GM19351 (cell line): Measurements from ENCODE around the gene EPHA4.

Source experiments
- ATAC-seq: cut with Tn5 transposase; IDR thresholded peaks from one replicate; pipeline ENCODE4 v1.9.1; 2021; ENCODE audit warnings: mild to moderate bottlenecking, moderate library complexity; ENCODE audit not compliant: unreplicated experiment

The EPHA4 gene

DNA sequence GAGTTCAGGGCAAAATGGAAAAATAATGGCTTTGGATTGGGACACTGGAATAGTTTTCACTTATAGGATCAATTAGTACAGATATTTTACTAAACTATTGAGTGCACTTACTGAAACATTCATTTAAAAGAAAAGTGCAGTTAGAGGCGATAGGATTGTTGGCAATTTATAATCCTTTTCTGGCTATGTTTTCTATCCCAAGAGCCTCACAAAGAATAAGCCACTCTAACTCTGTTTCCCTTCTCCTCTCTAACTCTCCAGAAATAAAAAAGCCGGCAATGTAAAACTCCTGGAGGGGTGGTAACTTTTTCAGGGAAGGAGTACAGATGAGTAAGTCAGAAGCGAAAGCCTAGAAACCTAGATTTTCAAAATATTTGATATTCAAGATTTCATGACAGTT, 91.3 kb downstream of the EPHA4 start:
- no peak for ATAC-seq

DNA sequence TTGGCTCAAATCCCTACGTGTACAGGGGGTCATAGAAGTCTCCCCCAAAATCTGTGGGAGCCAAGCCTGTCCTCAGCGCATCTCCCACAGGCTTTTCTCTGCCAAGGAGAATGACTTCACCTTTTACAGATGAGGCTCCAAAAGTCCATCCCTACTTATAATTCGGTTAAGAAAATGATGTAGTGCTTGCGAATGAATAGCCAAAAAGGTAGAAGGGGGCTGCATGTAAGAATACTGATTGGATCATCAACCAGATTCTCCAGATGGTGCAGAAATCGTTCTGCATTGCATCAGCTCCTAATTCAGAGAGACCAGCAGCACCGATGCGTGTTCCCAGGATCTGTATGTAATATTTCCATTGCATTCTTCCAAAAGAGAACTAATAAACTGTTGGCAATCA, 91.9 kb downstream of the EPHA4 start:
- no peak for ATAC-seq

DNA sequence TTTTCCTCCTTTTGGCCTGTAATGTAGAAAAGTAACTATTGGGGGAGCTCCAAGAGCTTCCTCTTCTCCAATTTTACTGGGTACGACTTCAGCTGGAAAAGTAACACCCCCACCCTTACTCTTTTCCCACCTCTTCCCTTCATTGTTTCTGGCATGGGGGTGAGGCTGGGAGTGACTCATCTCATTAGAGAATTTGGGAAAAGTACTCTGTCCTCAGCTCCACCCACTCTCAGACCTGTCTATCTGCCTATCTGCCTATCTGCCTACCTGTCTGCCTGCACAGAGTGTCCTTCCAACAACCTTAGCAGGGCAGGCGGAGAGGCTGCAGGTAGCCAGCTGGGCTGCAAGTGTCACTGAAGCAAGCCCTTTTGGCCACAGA, 93.6 kb downstream of the EPHA4 start:
- ATAC-seq = no peak

DNA sequence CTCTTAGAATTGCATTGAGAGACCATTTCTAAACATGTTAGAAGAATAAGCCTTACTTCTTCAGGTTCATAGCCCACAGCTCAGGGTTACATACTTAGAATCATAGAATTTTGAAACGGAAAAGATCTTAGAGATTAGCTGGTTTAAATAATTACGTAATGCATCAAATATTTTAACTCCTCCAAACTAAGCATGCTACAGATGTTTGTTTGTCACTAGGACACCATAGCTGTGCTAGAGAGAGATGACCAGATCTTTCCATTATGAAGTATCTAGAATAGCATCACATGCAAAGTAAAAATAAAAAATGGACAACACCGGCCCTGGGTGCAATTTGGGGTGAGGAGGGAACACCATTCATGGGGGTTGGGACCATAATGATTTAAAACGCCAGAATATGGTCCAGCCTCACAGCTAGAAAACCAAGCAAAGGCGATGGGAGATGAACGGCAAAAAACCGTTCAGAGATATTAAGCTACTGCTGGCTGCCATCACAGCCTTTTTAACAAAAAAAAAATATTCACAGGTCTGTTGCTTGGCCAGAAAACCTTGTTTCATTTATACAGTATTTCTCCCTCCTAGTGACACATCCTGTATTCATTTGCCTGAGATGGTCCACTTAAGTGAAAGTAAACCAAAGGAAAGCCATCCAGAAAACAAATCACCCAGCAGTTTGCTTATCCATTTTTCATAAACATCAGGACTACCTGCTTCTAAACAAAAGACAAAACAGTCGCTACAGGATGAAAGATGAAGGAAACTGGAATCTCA, 94.2 kb downstream of the EPHA4 start:
- ATAC-seq = no peak

DNA sequence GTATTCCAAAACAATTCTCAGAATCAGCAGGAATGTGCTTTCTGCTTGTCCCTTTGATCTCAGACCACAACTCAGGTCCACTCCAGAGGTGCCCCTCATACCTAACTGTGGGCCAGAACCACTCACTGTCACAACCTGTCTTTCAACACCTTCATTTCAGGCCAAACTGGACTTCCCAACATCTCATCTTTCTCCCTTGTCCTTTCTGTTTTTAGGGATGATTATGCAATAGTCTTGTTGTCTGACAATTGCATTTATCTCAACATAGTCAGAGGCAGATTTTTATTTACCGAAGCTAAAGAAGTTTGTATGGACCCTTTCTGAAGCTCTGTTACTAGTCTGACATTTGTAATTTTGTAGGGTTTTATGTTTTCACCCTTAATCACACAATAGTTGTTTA, 95.9 kb downstream of the EPHA4 start:
- ATAC-seq = no peak

DNA sequence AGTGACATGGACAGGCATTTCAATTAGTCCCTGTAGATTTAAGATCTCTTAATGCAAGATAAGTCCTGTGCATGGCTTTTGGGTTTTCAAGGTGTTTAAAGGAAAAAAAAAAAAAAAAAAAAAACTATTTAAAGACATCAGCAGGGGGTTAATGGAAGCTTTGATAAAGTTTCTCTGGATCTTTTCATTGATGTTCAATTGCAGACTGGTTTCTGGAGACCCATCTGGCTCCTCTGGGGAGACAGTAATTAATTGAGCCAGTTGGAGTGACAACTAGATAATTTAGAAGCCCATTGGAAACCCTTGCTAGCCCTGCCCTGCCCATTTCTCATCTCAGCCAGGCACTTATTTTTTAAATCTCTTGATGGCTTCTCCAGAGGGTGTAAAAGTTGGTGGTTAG, 98.7 kb downstream of the EPHA4 start:
- ATAC-seq = no peak

DNA sequence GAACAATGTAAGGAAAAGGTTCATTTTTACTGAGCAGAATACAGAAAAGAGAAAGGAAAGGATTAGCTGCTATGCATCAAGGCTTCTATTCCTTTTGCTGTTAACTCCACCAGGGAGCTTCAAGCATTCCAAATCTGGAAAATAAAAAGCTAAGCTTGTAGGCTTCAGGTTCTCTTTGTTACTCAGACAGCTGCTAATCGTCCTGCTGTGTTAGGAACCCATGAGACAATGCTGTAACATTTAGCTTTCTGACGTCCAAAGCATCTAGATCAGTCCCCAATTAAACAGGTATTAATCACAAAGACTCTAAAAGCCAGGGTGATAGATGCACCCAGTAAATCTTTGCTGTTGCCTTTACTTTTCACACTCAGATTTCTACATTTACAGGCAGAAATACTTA, 103.8 kb downstream of the EPHA4 start:
- ATAC-seq = no peak

DNA sequence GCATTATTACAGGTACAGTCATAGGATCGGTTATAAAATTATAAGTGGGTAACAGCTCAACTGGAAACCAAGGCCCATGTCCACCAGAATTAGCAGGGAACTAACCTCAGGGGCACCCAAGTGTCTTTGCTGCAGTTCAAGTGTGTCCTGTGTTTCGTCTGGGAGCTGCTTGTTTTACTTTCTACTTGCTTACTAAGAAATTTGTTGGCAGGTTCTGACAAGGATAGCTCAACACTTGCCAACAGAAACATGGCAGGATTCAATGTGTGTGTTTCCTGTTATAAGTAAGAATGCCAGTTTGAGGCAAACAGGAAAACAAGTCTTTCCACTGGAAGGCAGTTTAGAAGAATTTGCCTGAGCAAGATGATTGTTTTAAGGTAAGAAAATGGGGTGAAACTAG, 104.5 kb downstream of the EPHA4 start:
- ATAC-seq = no peak

DNA sequence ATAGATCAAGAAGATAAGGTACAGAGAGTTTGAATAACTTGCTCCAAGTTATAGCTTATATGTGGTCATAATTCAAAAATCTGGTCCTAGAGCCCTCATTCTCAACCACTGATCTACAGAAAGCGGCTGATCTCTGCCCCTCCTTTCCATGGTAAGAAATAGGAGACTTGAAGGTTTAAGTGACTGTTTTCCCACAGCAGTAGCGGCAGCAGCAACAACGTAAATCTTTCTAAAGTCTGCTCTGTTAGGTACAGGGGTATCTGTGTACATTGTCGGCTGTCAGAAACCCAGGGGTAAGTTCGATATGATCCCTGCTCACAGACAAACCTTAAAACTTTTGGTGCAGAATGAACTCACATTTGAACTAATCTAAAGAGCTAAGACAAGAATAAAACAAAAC, 105.4 kb downstream of the EPHA4 start:
- no peak for ATAC-seq

DNA sequence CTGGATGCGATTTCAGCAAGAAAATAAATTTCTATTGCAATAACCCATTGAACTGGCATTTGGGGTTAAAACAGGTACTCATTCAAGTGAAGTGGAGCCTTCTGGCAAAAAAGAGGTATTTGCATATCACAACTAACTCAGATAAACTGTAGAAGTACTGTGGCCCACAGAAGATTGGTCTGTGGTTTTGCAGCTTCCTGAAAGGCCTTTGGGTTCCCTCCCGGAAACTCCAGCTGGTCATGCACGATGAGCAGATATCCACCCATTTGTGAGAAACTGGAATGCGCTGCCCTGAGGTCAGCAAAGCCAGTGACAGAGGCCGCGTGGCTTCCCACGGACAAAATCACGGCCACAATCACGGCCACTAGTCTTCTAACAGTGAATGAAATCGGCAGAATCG, 106.3 kb downstream of the EPHA4 start:
- peak; percentile 71 for ATAC-seq

DNA sequence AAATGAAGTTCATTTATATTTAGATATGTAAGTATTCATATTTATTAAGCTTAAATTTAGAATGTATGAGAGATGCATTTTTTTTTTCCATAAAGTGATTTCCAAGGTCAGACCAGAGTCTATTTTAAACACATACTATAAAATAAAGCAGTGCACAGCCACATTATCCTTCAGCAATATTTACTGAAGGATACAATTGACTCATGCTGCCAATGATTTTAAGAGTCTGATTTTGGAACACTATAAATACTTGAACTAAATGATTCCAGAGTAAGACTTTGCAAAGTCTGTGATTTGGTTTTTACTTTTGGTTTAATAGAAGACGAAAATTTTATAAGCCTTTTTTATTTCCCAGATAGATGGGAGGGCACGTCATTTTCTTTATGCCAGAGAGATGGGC, 107.1 kb downstream of the EPHA4 start:
- no peak for ATAC-seq

DNA sequence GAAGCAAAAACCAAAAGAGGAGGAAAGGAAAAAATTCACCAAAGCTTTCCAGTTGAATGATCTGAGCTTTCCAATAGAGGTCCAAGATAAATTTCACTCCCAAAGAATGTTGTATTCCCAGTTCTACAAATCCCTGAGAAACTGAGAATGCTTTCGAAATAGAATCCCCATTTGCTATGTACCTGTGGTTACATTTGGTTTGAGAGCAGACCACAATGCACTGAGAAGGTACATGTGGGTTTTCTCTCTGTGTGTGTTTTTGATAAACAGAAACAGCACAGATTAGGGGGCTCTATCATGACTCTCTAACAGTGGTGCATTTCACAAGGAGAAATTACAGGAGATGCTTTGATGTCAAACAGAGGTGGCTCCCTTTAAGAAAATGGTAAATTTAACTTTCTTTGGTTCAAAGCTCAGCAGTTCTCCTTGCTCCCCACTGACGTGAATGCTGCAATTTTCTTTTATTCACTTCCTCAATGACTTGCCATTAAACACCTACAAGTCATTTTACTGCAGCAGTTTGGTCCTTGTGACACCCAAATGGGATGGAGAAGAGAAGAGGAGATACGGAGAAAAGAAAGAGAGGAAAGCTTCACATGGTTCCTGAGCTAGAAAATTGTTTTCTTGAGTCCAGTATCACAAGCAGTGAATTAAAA, 108.7 kb downstream of the EPHA4 start:
- ATAC-seq = no peak

DNA sequence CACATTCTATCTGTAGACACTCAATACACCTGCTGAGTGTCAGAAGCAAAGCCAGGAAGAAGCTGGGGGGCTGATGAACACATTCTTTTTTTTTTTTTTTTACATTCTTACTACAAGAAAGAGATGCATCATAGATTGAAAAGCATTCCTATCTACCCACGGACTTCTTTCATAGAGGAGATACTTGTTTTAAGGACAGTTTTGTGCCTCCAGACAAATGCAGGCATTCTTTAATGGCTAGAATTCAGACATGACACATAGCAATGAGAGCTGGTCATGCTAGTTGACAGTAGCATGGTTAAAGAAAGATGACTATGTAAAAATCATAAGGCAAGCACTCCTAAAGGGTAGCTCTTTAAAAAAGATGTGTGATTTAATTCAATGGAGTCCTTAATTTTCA, 110.2 kb downstream of the EPHA4 start:
- no peak for ATAC-seq

DNA sequence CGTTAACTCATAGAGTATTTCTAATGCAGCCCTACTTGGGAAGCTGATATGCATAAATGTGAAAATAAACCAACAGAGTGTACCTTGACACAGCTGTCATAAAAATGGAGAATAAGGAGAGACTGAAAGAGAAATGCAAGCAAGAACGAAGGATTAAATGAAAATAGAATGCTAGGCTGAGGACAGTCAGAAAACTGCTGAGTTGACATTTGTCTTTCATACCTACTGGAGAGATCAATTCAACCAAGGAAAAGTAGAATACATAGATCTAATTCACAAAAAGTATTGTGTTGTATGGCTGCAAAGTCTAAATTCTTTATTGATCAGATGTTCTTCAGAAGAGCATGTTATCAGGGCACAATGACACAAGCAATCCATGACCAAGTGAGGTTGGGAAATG, 112.0 kb downstream of the EPHA4 start:
- ATAC-seq = no peak

DNA sequence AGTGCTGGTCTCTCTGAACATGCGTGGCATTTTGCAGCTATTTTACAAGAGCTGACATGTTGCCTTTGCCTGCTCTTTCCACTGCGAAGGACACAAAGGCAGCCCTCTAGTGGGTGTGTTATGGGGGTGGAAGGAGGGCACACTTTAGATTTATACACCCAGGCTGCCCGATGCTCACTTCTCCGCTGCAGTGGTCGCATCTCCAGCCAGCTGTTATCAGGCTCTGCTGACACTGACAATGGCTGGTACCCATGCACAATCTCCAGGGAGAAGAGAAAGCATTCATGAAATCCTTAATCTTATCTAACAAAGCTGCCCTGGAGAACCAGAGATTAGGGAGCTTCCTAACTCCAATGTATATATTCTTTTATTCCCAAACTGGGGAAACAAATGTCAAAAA, 113.5 kb downstream of the EPHA4 start:
- ATAC-seq = no peak

DNA sequence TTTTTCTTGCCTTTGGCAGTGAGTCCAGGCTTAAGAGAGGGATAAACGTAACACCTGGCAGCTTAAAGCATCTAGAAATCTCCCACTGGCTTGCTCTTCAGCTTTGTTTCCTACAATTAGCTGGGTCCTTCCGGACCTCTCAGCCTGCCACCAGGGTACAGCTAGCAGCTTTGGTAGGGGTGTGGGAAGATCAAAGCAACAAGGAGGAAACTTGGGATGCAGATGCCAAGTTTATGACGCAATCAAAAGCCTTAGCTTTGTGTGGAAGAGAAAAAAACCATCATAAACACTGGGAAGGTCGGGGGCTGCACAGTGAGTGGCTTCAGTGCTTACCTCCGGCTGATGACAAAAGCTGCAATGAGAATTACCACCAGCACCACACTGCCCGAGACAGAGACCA, 116.9 kb downstream of the EPHA4 start:
- no peak for ATAC-seq

DNA sequence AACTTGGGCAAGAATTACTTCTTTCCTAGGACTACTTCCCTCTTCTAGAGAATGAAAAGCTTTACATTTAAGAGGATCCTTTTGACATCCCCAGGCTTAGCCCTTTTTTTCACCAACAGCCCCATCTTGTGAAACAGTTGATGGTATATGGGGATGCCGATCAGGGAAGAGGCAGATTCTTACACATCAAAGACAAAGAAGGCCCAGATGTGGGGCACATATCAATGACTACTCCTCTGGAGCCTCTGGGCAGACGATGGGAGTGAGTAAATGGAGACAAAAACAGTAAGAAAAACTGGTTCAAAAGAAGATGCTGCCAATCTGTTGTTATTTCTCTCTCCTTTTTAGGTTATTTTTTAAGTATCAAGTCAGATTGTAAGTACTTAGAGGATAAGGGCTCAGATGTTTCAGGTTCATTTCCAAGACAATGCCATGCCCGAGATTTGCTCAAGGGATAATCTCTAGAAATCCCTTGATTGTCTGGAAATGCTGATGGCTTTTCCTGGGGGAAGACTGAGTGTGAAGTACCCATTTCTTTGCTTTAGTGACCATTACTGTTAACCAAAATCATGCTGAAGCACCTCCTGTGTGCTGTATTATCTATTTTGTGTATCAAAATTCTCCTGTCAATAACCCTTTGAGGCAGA, 117.5 kb downstream of the EPHA4 start:
- no peak for ATAC-seq

DNA sequence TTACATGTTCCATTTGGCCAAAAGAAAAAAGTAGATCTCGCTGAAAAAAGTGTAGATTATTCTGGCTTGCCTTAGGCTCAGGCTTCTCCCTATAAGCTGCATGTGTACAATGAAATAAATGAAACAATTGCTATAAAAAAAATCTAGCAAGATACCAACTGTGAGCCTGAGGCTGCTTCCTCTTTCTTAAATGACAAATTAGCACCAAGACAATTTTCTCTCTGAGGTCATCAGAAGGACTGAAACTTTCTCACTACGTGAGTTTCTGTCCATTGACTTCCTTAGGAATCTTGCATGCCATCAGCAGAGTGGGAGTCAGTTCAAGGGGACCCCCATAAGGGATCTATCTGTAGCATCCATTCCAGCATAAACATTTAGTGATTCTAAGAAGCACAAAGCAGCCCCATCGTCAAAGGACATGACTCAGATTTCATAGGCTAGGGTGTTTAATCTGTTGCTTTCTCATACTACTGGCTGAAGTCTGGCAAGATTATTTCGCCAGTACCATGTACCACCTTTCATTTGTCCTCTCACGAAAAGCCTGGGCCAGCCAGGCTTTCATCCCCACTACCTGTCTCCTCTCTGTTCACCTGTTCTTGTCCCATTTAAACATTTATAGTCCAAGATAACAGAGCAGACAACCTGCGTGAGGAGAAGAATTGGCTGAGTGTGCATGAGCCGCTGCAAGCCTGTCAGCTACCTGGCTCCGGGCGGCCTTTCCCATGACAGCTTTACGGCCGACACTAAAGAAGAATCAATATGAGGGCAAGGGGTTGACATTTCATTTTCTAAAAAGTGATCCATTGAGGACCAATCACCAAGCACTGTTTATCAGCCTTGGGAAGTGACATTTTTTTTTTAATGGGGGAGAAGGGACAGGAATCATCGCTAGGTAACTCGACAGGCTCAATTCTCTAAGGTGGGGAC, 120.0 kb downstream of the EPHA4 start:
- no peak for ATAC-seq

DNA sequence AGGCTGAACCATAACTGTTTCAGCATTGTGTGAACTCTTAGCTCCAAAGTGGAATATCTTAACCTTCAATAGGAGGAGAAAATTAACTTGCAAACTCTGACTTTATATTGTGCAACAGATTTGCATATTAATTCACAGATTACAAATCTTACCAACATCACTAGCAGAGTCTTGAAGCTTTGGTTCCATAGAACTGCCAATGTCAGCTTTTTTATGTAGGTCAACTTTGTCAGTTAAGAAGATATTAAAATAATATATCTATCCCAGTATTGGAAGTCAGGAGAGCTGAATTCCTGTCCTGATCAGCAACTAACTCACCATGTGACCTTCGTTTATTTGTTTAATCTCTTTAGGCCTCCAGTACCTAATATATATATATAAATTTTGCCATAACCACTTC, 121.8 kb downstream of the EPHA4 start:
- no peak for ATAC-seq

DNA sequence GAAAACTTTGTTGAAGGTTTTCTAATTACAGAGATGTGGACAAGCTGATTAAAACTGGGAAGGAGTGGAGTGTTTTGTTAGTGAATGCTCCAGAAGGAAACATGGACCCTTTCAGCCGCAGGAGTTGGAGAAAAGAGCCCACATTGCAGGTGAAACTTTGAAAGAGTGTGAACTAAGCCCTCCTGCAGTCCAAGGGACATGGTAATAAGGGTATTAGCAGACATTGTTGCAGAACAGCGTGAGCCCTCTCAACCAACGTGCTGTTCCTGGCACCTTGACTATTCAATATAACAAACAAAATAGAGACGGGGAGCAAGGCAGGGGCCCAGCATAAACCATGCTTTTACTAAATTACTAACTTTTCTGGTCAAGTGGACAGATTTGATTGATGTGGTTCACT, 122.7 kb downstream of the EPHA4 start:
- no peak for ATAC-seq

DNA sequence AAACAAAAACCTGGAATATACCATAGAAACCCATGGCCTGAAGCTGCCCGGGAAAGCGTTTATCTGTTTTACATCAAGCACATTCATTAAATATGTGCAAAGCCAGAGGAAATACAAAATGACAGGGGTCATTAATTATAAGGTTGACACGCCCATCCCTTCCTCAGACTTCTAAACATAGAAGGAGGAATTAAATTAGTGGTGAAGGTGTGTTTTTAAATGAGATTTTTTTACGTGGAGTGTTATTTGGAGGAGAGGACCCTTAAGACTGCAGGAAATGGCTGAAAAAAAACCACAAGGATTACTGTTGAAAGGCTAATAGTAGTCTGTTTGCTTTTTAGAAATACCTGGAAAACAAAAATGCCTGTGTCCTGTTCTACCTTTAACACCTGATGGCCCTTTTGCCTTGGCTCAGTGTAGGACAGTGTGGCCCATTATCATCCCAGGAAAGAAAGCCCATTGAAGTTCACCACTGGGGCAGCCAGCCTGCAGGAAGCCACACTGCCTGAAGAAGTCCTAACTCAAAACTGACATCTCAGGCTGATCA, 123.2 kb downstream of the EPHA4 start:
- ATAC-seq = no peak
